Measurements from ENCODE around the gene UQCRH. TPM values are rescaled to one million over a fixed set of nuclear protein-coding genes. Genes with fewer than 3 reads are reported as not detected.
"Not testable (repeated sequence)": the region's sequence is repeated elsewhere in the genome, so short reads cannot be mapped to it uniquely, and the experiment has no call there.

The UQCRH gene
- total RNA-seq, 1 experiment from 2014 or later, result 663 TPM

GRCh38 chr1:46310321-46310720 is 6.8 kb downstream of the UQCRH start:
- H3K36me3 Mint-ChIP-seq, result peaks cover 74% of the 10 kb centered on the region
- CTCF ChIA-PET, result interaction anchor here (0.7 to 3.4 kb wide), 3 partner anchors 23 to 37 kb away, joined by 3 to 14 read pairs (median 3); no protein-coding TSS in a partner anchor
- TF ChIP-seq CTCF (IDR thresholded peaks at IDR 0.05) (no peak), ZNF121 (CRISPR knock-in tag; IDR thresholded peaks at IDR 0.05) (peak; percentile 82; the same call in 1 of the 2 replicates)
- DNase-seq (ENCODE audit: low spot score), result no peak
- H3K4me3 Mint-ChIP-seq, result no peak overlapping the region
- H3K4me1 Mint-ChIP-seq, result peaks cover 37% of the 10 kb centered on the region
- H3K27ac Mint-ChIP-seq, result peak overlapping the region; percentile 49
- POLR2A ChIA-PET, result no interaction called here
- ATAC-seq, result no peak
- no peaks in the 10 kb centered on the region for H3K27me3 Mint-ChIP-seq (ENCODE audit: low read depth)
- no peaks in the 10 kb centered on the region for H3K9me3 Mint-ChIP-seq

- POLR2A ChIA-PET, result no interaction called here
- DNase-seq (ENCODE audit: low spot score) (no peak), ATAC-seq (no peak)
- Mint-ChIP-seq H3K9me3 (no peaks in the 10 kb centered on the region), H3K27me3 (ENCODE audit: low read depth) (no peaks in the 10 kb centered on the region), H3K4me3 (no peak overlapping the region), H3K4me1 (peaks cover 10% of the 10 kb centered on the region), H3K36me3 (peaks cover 58% of the 10 kb centered on the region), H3K27ac (no peak overlapping the region)
- CTCF ChIA-PET, result no interaction called here
- TF ChIP-seq GABPB1 (CRISPR knock-in tag; IDR thresholded peaks at IDR 0.05), result no peak
- TF ChIP-seq HMGXB4 (CRISPR knock-in tag; IDR thresholded peaks at IDR 0.05), result no peak
- TF ChIP-seq E2F5 (CRISPR knock-in tag; IDR thresholded peaks at IDR 0.05), result no peak
- no peak for TF ChIP-seq ESRRA (CRISPR knock-in tag; IDR thresholded peaks at IDR 0.05; ENCODE audit: borderline replicate concordance)
- no peak for TF ChIP-seq CBFB (CRISPR knock-in tag; IDR thresholded peaks at IDR 0.05; ENCODE audit: low read depth)
- no peak for TF ChIP-seq TCF7 (CRISPR knock-in tag; IDR thresholded peaks at IDR 0.05; ENCODE audit: low read depth)
- no peak for TF ChIP-seq SP1 (CRISPR knock-in tag; conservative IDR thresholded peaks at IDR 0.05)
- no peak for TF ChIP-seq JUN (CRISPR knock-in tag; IDR thresholded peaks at IDR 0.05)
- TF ChIP-seq ZNF263 (CRISPR knock-in tag; IDR thresholded peaks at IDR 0.05; ENCODE audit: low read depth), result no peak
- TF ChIP-seq ZNF138 (CRISPR knock-in tag; conservative IDR thresholded peaks at IDR 0.05), result no peak
Observed at GRCh38 chr1:46315669-46316403, 12.3 kb downstream of the UQCRH start.

GRCh38 chr1:46317323-46317722 is 13.8 kb downstream of the UQCRH start:
- no peak for DNase-seq (ENCODE audit: low spot score)
- no peak for ATAC-seq
- no peak overlapping the region for H3K4me3 Mint-ChIP-seq

GRCh38 chr1:46319301-46319700 is 15.8 kb downstream of the UQCRH start:
- Mint-ChIP-seq H3K36me3 (peaks cover 26% of the 10 kb centered on the region), H3K4me1 (peaks cover 18% of the 10 kb centered on the region)
- not testable (repeated sequence) for H3K27ac Mint-ChIP-seq; DNase-seq (ENCODE audit: low spot score); ATAC-seq; H3K9me3 Mint-ChIP-seq; H3K4me3 Mint-ChIP-seq; H3K27me3 Mint-ChIP-seq (ENCODE audit: low read depth)
- CTCF ChIA-PET, result interaction anchor here (1.1 to 1.5 kb wide), 2 partner anchors 14 to 21 kb away, joined by 4 to 6 read pairs; no protein-coding TSS in a partner anchor
- POLR2A ChIA-PET, result interaction anchor here (1.8 kb wide), 1 partner anchor 14 kb away, joined by 4 read pairs; no protein-coding TSS in a partner anchor

More at GRCh38 chr1:46317323-46317722, 13.8 kb downstream of the UQCRH start:
- Mint-ChIP-seq H3K9me3 (no peaks in the 10 kb centered on the region), H3K27me3 (ENCODE audit: low read depth) (no peaks in the 10 kb centered on the region), H3K27ac (no peak overlapping the region), H3K4me1 (peaks cover 18% of the 10 kb centered on the region), H3K36me3 (peaks cover 45% of the 10 kb centered on the region)
- TF ChIP-seq NFYB (CRISPR knock-in tag; conservative IDR thresholded peaks at IDR 0.05; ENCODE audit: low read depth), result no peak
- no peak for TF ChIP-seq IRF2 (CRISPR knock-in tag; IDR thresholded peaks at IDR 0.05; ENCODE audit: borderline replicate concordance, low read depth)
- no peak for TF ChIP-seq ZNF121 (CRISPR knock-in tag; IDR thresholded peaks at IDR 0.05)
- TF ChIP-seq ZNF263 (CRISPR knock-in tag; IDR thresholded peaks at IDR 0.05; ENCODE audit: low read depth), result no peak
- no peak for TF ChIP-seq RELA (CRISPR knock-in tag; IDR thresholded peaks at IDR 0.05; ENCODE audit: borderline replicate concordance)
- TF ChIP-seq USF2 (CRISPR knock-in tag; IDR thresholded peaks at IDR 0.05), result no peak
- TF ChIP-seq GTF2I (CRISPR knock-in tag; conservative IDR thresholded peaks at IDR 0.05), result no peak
- TF ChIP-seq ZNF671 (CRISPR knock-in tag; IDR thresholded peaks at IDR 0.05), result no peak
- ChIA-PET CTCF (interaction anchor here (1.2 to 1.6 kb wide), 2 partner anchors 16 to 94 kb away, joined by 3 to 9 read pairs; no protein-coding TSS in a partner anchor), POLR2A (interaction anchor here (0.6 to 0.7 kb wide), 2 partner anchors 101 to 179 kb away, joined by 3 to 4 read pairs; no protein-coding TSS in a partner anchor)

- peak overlapping the region; percentile 28; the same call in 1 of the 2 replicates for H3K27ac Mint-ChIP-seq
- CTCF ChIA-PET, result interaction anchor here (0.6 to 1.5 kb wide), 3 partner anchors 13 to 27 kb away, joined by 3 to 6 read pairs (median 4); no protein-coding TSS in a partner anchor
Observed at GRCh38 chr1:46319960-46320914, 16.7 kb downstream of the UQCRH start.

More at GRCh38 chr1:46319960-46320914, 16.7 kb downstream of the UQCRH start:
- H3K9me3 Mint-ChIP-seq; ATAC-seq; POLR2A ChIA-PET; DNase-seq (ENCODE audit: low spot score); H3K27me3 Mint-ChIP-seq (ENCODE audit: low read depth); H3K4me3 Mint-ChIP-seq: not testable (repeated sequence)
- H3K4me1 Mint-ChIP-seq, result peaks cover 18% of the 10 kb centered on the region
- H3K36me3 Mint-ChIP-seq, result peaks cover 17% of the 10 kb centered on the region
